Neural progenitor cell (in vitro differentiated cells): ENCODE results near the gene JMJD7.

Experiments
- CTCF ChIP-seq: fragments of 200-600 bp; sonication (generic); IDR thresholded peaks from 2 replicates; pipeline ENCODE4 v1.5.1; 2017; ENCODE audit warnings: antibody characterized with exemption, mild to moderate bottlenecking
- EZH2 ChIP-seq: fragments of 200-600 bp; sonication (generic); IDR thresholded peaks from 2 replicates; pipeline ENCODE4 v1.6.1; 2017; ENCODE audit warnings: antibody characterized with exemption, mild to moderate bottlenecking, moderate library complexity

GRCh38 chr15:41827880-41828806 is at the start of gene JMJD7:
- TF ChIP-seq EZH2 (no peak), CTCF (no peak)
